ENCODE measurements around the gene PAM.

PAM gene

GRCh38 chr5:102857076-102857818 is 102.1 kb downstream of the PAM start:
- TF ChIP-seq CTCF (IDR thresholded peaks at IDR 0.05), result no peak

- TF ChIP-seq CTCF (IDR thresholded peaks at IDR 0.05), result no peak
Measured at GRCh38 chr5:102858221-102858620, 103.1 kb downstream of the PAM start.

- TF ChIP-seq CTCF (IDR thresholded peaks at IDR 0.05), result no peak
Measured at GRCh38 chr5:102858808-102859207, 103.7 kb downstream of the PAM start.

- TF ChIP-seq CTCF (IDR thresholded peaks at IDR 0.05), result no peak
Measured at GRCh38 chr5:102860035-102860434, 104.9 kb downstream of the PAM start.

- no peak for TF ChIP-seq CTCF (IDR thresholded peaks at IDR 0.05)
Measured at GRCh38 chr5:102863058-102863457, 108.0 kb downstream of the PAM start.

GRCh38 chr5:102863764-102864560 is 108.9 kb downstream of the PAM start:
- TF ChIP-seq CTCF (IDR thresholded peaks at IDR 0.05), result no peak

- TF ChIP-seq CTCF (IDR thresholded peaks at IDR 0.05), result no peak
Measured at GRCh38 chr5:102865171-102865509, 110.0 kb downstream of the PAM start.

Data from LNCAP (cell line).